GM23248 (cell line): Measurements from ENCODE around the gene LZTS2. TPM values are rescaled to one million over a fixed set of nuclear protein-coding genes. Genes with fewer than 3 reads are reported as not detected.

Experiments
- DNase-seq: peaks from one replicate; pipeline ENCODE4 v3.0.0-alpha.2; 2015
- H2AFZ ChIP-seq: fragments of 200-600 bp; sonication (generic); 2 replicates; pipeline ENCODE4 v1.6.1; 2016; ENCODE audit warnings: antibody characterized with exemption
- H3F3A ChIP-seq: fragments of 200-600 bp; sonication (generic); 2 replicates; pipeline ENCODE4 v1.6.1; 2016; ENCODE audit warnings: mild to moderate bottlenecking, antibody characterized with exemption, mixed run types; ENCODE audit not compliant: insufficient read depth
- H3K27ac ChIP-seq: fragments of 200-600 bp; sonication (generic); 2 replicates; pipeline ENCODE4 v1.5.1; 2016; ENCODE audit warnings: mild to moderate bottlenecking
- H3K27me3 ChIP-seq: fragments of 200-600 bp; sonication (generic); replicated peaks from 2 replicates; pipeline ENCODE4 v1.6.1; 2016; ENCODE audit warnings: mild to moderate bottlenecking; ENCODE audit not compliant: insufficient read depth
- H3K36me3 ChIP-seq: fragments of 200-600 bp; sonication (generic); 2 replicates; pipeline ENCODE4 v1.6.1; 2016; ENCODE audit warnings: low read depth, mild to moderate bottlenecking
- H3K4me1 ChIP-seq: fragments of 200-600 bp; sonication (generic); 2 replicates; pipeline ENCODE4 v1.6.1; 2016; ENCODE audit warnings: mild to moderate bottlenecking; ENCODE audit not compliant: insufficient read depth
- H3K4me2 ChIP-seq: fragments of 200-600 bp; sonication (generic); one replicate; pipeline ENCODE4 v1.6.1; 2016; ENCODE audit warnings: mild to moderate bottlenecking; ENCODE audit not compliant: unreplicated experiment
- H3K4me3 ChIP-seq: fragments of 200-600 bp; sonication (generic); 2 replicates; pipeline ENCODE4 v1.5.1; 2016; ENCODE audit warnings: mild to moderate bottlenecking
- H3K79me2 ChIP-seq: fragments of 200-600 bp; sonication (generic); 2 replicates; pipeline ENCODE4 v1.6.1; 2016; ENCODE audit warnings: mild to moderate bottlenecking; ENCODE audit not compliant: insufficient read depth
- H3K9ac ChIP-seq: fragments of 200-600 bp; sonication (generic); 2 replicates; pipeline ENCODE4 v1.6.1; 2016; ENCODE audit warnings: mild to moderate bottlenecking
- H3K9me2 ChIP-seq: fragments of 200-600 bp; sonication (generic); 2 replicates; pipeline ENCODE4 v1.6.1; 2016; ENCODE audit warnings: mixed run types, mild to moderate bottlenecking, moderate library complexity; ENCODE audit not compliant: insufficient read depth
- H3K9me3 ChIP-seq: fragments of 200-600 bp; sonication (generic); one replicate; pipeline ENCODE4 v1.6.1; 2017; ENCODE audit warnings: low read depth
- H4K20me1 ChIP-seq: fragments of 200-600 bp; sonication (generic); 2 replicates; pipeline ENCODE4 v1.6.0; 2016; ENCODE audit not compliant: insufficient read depth
- EZH2 ChIP-seq: fragments of 200-600 bp; sonication (generic); IDR thresholded peaks from 2 replicates; pipeline ENCODE4 v1.6.1; 2018; ENCODE audit warnings: antibody characterized with exemption, mild to moderate bottlenecking; ENCODE audit not compliant: insufficient read depth, poor library complexity, severe bottlenecking
- EZH2phosphoT487 ChIP-seq: fragments of 200-600 bp; sonication (generic); IDR thresholded peaks from 2 replicates; pipeline ENCODE4 v1.6.1; 2018; ENCODE audit warnings: antibody characterized with exemption, moderate library complexity, mild to moderate bottlenecking, low read depth; ENCODE audit not compliant: insufficient read depth
- WGBS, 2 experiments: methylation state at CpG; one replicate each; pipeline ENCODE4 v1.1.6; 2015 to 2017; ENCODE audit warnings: low lambda C conversion rate in 2 of 2, low coverage in 1 of 2; ENCODE audit errors: missing lambda C conversion rate in 2 of 2; 5-methylcytosine and 5-hydroxymethylcytosine counted together
- in situ Hi-C: fragments of 300-500 bp; cut with MboI; formaldehyde crosslinking; loops from 2 replicates; pipeline ENCODE4 v1.15.0; 2020
- polyA plus RNA-seq: library from polyadenylated mRNA; unstranded; fragments of >200 nt; fragmentation: Nextera tagmentation; extraction: Ambion mirVana; gene quantifications from 2 replicates; pipeline ENCODE4 v1.2.1, GENCODE V29; 2016
- total RNA-seq: library from RNA; depleted of rRNA; stranded (reverse); fragments of >200 nt; shearing (Covaris generic); gene quantifications from 2 replicates; pipeline ENCODE4 v1.2.3, GENCODE V29; 2014

The LZTS2 gene
- total and polyA plus RNA-seq, 2 experiments from 2014 or later, result 51.1 to 95.2 TPM

DNA sequence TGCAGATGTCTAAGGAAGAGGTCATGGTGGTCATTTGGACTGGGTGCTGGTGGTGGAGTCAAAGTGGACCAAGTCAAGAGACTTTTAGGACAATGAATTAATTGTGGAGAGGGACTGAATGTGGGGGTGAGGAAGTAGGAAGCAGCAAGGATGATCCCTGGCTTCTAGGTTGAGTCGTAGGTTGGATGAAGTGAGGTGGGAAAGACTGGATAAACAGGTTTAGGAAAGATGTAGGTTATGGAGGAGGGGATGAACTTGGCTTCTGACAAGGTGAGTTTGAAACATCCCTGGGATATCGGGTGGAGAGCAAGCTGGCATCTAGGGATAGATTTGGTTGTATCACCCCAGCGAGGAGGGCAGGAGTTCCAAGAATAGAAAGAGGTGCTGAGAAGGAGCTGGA is 22.7 kb upstream of the LZTS2 start:
- in situ Hi-C loops, result no loop called here
- no peaks in the 10 kb centered on the region for H3K9me2 ChIP-seq
- no peaks in the 10 kb centered on the region for H3K4me1 ChIP-seq
- H3K9ac ChIP-seq, result no peak overlapping the region
- no peaks in the 10 kb centered on the region for H3F3A ChIP-seq
- H4K20me1 ChIP-seq, result no peaks in the 10 kb centered on the region
- H3K9me3 ChIP-seq, result no peaks in the 10 kb centered on the region
- no peaks in the 10 kb centered on the region for H3K36me3 ChIP-seq
- no peak for TF ChIP-seq EZH2
- TF ChIP-seq EZH2phosphoT487, result no peak
- H3K4me3 ChIP-seq, result no peak overlapping the region
- H3K79me2 ChIP-seq, result no peaks in the 10 kb centered on the region
- no peaks in the 10 kb centered on the region for H3K27me3 ChIP-seq
- no peak overlapping the region for H3K27ac ChIP-seq
- DNase-seq, result no peak
- 65 to 67% methylated on average over 3 of the region's 3 CpGs for WGBS, 2 experiments
- no peak overlapping the region for H3K4me2 ChIP-seq
- no peak overlapping the region for H2AFZ ChIP-seq

DNA sequence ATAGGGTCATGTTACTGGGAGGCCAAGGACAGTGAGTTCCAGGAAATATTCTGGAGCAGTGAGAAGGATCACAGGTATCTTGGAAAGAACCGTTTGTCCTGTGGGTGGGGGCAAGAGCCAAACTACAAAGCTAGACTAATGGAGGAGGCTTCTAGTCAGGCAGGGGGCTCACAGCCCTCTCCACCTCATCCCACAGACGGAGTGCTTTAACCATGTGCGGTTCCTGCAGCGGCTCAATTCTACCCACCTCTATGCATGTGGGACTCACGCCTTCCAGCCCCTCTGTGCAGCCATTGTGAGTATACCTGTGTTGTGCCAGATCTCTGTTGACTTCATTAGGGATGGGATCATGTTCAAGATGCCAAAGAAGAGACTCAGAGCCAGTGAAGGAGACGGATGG is 22.2 kb upstream of the LZTS2 start:
- no peak overlapping the region for H3K4me3 ChIP-seq

DNA sequence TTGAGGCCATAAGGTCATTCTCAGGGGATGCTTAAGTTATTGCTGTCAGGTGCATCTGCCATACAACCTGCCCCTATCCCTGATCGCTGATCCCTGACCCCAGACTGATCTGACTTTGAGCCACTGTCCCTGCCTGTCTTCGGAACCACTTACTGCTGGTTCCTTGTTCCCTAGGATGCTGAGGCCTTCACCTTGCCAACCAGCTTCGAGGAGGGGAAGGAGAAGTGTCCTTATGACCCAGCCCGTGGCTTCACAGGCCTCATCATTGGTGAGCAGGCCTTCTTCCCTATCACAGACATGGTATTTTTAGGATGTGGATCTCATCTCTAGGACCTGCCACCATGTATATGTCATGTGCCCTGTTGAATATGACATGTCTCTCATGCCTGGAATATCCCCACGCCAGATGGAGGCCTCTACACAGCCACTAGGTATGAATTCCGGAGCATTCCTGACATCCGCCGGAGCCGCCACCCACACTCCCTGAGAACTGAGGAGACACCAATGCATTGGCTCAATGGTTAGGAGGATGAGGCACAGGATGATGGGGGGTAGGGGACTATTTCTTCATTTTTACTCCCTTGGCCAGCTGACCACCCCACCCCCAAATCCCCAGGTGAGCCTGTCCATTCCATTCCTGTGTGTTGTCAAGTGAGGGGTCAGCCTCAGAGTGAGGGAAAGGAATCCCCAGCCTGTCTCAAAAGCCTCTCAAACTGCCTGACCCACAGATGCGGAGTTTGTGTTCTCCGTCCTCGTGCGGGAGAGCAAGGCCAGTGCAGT is 21.3 kb upstream of the LZTS2 start:
- H3K4me3 ChIP-seq, result no peak overlapping the region
- 94 to 95% methylated on average over 13 of the region's 13 CpGs for WGBS, 2 experiments
- in situ Hi-C loops, result no loop called here
- no peaks in the 10 kb centered on the region for H3K27me3 ChIP-seq
- TF ChIP-seq EZH2 (no peak), EZH2phosphoT487 (no peak)
- H3K36me3 ChIP-seq, result no peaks in the 10 kb centered on the region
- no peaks in the 10 kb centered on the region for H3K9me3 ChIP-seq
- H3K79me2 ChIP-seq, result no peaks in the 10 kb centered on the region
- no peak for DNase-seq
- H2AFZ ChIP-seq, result no peak overlapping the region
- H3K9me2 ChIP-seq, result no peaks in the 10 kb centered on the region
- H3K27ac ChIP-seq, result no peak overlapping the region
- no peaks in the 10 kb centered on the region for H3K4me1 ChIP-seq
- H3K4me2 ChIP-seq, result no peak overlapping the region
- H4K20me1 ChIP-seq, result no peaks in the 10 kb centered on the region
- H3F3A ChIP-seq, result no peaks in the 10 kb centered on the region
- H3K9ac ChIP-seq, result no peak overlapping the region

More for the DNA sequence above, 22.2 kb upstream of the LZTS2 start:
- no peak overlapping the region for H2AFZ ChIP-seq
- no peaks in the 10 kb centered on the region for H3K27me3 ChIP-seq
- no peak for DNase-seq
- TF ChIP-seq EZH2 (no peak), EZH2phosphoT487 (no peak)
- no peaks in the 10 kb centered on the region for H3K9me3 ChIP-seq
- no peaks in the 10 kb centered on the region for H3K79me2 ChIP-seq
- no peaks in the 10 kb centered on the region for H3K9me2 ChIP-seq
- no peaks in the 10 kb centered on the region for H3K36me3 ChIP-seq
- H3K4me2 ChIP-seq, result no peak overlapping the region
- in situ Hi-C loops, result no loop called here
- no peak overlapping the region for H3K9ac ChIP-seq
- no peaks in the 10 kb centered on the region for H4K20me1 ChIP-seq
- 77 to 78% methylated on average over 6 of the region's 6 CpGs for WGBS, 2 experiments
- H3F3A ChIP-seq, result no peaks in the 10 kb centered on the region
- no peak overlapping the region for H3K27ac ChIP-seq
- H3K4me1 ChIP-seq, result no peaks in the 10 kb centered on the region

DNA sequence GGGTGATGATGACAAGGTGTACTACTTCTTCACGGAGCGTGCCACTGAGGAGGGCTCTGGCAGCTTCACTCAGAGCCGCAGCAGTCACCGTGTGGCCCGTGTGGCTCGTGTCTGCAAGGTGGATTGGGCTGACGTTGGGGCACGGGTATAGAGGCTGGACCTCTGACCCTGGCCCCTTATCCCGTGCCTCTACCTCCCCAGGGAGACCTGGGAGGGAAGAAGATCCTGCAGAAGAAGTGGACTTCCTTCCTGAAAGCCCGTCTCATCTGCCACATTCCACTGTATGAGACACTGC is 20.8 kb upstream of the LZTS2 start:
- Histone ChIP-seq H3K4me1 (no peaks in the 10 kb centered on the region), H3K9me2 (no peaks in the 10 kb centered on the region), H3K9me3 (no peaks in the 10 kb centered on the region), H3F3A (no peaks in the 10 kb centered on the region), H3K27ac (no peak overlapping the region), H3K4me3 (no peak overlapping the region), H2AFZ (no peak overlapping the region), H3K9ac (no peak overlapping the region), H3K79me2 (no peaks in the 10 kb centered on the region), H3K36me3 (no peaks in the 10 kb centered on the region), H3K27me3 (no peaks in the 10 kb centered on the region), H3K4me2 (no peak overlapping the region), H4K20me1 (no peaks in the 10 kb centered on the region)
- WGBS, 2 experiments, result 64 to 78% methylated on average over 9 to 10 of the region's 10 CpGs
- DNase-seq, result no peak
- TF ChIP-seq EZH2phosphoT487 (no peak), EZH2 (no peak)
- in situ Hi-C loops, result no loop called here

DNA sequence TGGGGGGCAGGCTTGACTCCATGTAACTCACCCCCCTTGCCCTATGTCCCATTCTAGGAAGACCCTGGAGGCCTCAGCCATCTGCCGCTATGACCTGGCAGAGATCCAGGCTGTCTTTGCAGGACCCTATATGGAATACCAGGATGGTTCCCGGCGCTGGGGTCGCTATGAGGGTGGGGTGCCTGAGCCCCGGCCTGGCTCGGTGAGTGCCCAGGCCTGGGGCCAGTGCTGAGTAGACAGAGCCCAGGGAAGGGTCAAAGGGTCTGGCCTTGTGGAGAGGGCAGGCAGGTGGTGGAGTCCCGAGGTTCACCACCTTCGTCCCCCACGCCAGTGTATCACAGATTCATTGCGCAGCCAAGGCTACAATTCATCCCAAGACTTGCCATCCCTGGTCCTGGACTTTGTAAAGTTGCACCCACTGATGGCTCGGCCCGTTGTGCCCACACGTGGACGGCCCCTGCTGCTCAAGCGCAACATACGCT is 19.8 kb upstream of the LZTS2 start:
- Histone ChIP-seq H3K36me3 (no peaks in the 10 kb centered on the region), H4K20me1 (no peaks in the 10 kb centered on the region), H3K9me3 (no peaks in the 10 kb centered on the region), H3K9ac (no peak overlapping the region), H3F3A (no peaks in the 10 kb centered on the region), H3K4me1 (no peaks in the 10 kb centered on the region), H3K27me3 (no peaks in the 10 kb centered on the region), H3K9me2 (no peaks in the 10 kb centered on the region), H3K27ac (no peak overlapping the region), H3K4me2 (no peak overlapping the region), H2AFZ (no peak overlapping the region), H3K4me3 (no peak overlapping the region), H3K79me2 (no peaks in the 10 kb centered on the region)
- TF ChIP-seq EZH2 (no peak), EZH2phosphoT487 (no peak)
- DNase-seq, result no peak
- 87 to 91% methylated on average over 16 of the region's 16 CpGs for WGBS, 2 experiments
- in situ Hi-C loops, result no loop called here
